HEK293 (cell line): Measurements from ENCODE around the gene USP5.

Experiments
- CTCF ChIP-seq: fragments of 450-650 bp; formaldehyde crosslinking; IDR thresholded peaks from 2 replicates; pipeline ENCODE4 v1.5.1; 2016; ENCODE audit warnings: missing biosample characterization, missing genetic modification characterization
- PRDM2 ChIP-seq: fragments of 450-650 bp; formaldehyde crosslinking; IDR thresholded peaks from 2 replicates; pipeline ENCODE4 v1.5.1; 2016; ENCODE audit warnings: missing biosample characterization, missing genetic modification characterization, borderline replicate concordance
- SETDB1 ChIP-seq: IDR thresholded peaks from one replicate; pipeline ENCODE4 v1.6.1; 2017; ENCODE audit warnings: mild to moderate bottlenecking, low read length, moderate library complexity, mixed read lengths; ENCODE audit not compliant: insufficient read length
- YY1 ChIP-seq: fragments of 450-650 bp; formaldehyde crosslinking; IDR thresholded peaks from 2 replicates; pipeline ENCODE4 v1.5.1; 2018; ENCODE audit warnings: missing biosample characterization, missing genetic modification characterization
- ZBTB11 ChIP-seq: fragments of 450-650 bp; formaldehyde crosslinking; conservative IDR thresholded peaks from 2 replicates; pipeline ENCODE4 v1.5.1; 2016; ENCODE audit warnings: low read depth, missing biosample characterization, missing genetic modification characterization
- ZNF121 ChIP-seq: fragments of 450-650 bp; formaldehyde crosslinking; IDR thresholded peaks from 2 replicates; pipeline ENCODE4 v1.5.1; 2016; ENCODE audit warnings: missing biosample characterization, missing genetic modification characterization
- ZNF23 ChIP-seq: fragments of 450-650 bp; formaldehyde crosslinking; IDR thresholded peaks from 2 replicates; pipeline ENCODE4 v1.5.1; 2016; ENCODE audit warnings: missing biosample characterization, missing genetic modification characterization, borderline replicate concordance
- ZNF324 ChIP-seq: fragments of 450-650 bp; formaldehyde crosslinking; IDR thresholded peaks from 2 replicates; pipeline ENCODE4 v1.5.1; 2016; ENCODE audit warnings: missing biosample characterization, missing genetic modification characterization
- ZNF513 ChIP-seq: fragments of 450-650 bp; IDR thresholded peaks from 2 replicates; pipeline ENCODE4 v1.5.1; 2018; ENCODE audit warnings: missing biosample characterization, missing genetic modification characterization

GRCh38 chr12:6851153-6851920 is 613 bp upstream of the USP5 start, which contains the start of gene CDCA3:
- TF ChIP-seq PRDM2 (no peak), ZNF513 (no peak), CTCF (tag by site-specific recombination) (no peak), ZNF324 (no peak), ZBTB11 (no peak), YY1 (no peak), SETDB1 (no peak), ZNF23 (tag by site-specific recombination) (no peak), ZNF121 (tag by site-specific recombination) (no peak)
